NB4 (cell line): ENCODE measurements around the gene PIK3CA.
"Not testable (repeated sequence)": the region's sequence is repeated elsewhere in the genome, so short reads cannot be mapped to it uniquely, and the experiment has no call there.

Experiments used
- POLR2A ChIP-seq: IDR thresholded peaks from 2 replicates; pipeline ENCODE4 v1.6.1; 2011; ENCODE audit warnings: mild to moderate bottlenecking; ENCODE audit not compliant: insufficient read length; ENCODE audit errors: extremely low read depth
- TF ChIP-seq, protein P1 (sequence below): IDR thresholded peaks from one replicate; pipeline ENCODE4 v1.5.1; 2012; ENCODE audit warnings: low read depth, low read length

DNA sequence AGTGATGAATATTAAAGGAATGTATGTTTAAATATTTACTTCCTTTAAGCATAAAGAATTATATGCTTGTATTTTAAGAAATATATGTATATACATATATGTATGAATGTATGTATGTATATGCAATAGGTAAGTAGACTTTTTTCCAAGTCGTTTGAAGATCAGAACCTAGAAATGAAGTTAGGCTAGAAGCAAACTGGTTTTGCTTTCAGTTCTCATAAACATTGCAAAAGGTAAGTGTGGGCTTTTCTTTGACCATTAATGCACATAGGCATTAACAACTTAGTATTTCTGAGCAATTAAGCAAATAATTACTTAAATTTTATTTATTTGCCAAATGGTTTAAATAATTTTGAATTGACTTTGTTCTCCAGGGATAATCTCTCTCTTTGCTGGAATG is 92.1 kb downstream of the PIK3CA start:
- TF ChIP-seq, protein P1, sequence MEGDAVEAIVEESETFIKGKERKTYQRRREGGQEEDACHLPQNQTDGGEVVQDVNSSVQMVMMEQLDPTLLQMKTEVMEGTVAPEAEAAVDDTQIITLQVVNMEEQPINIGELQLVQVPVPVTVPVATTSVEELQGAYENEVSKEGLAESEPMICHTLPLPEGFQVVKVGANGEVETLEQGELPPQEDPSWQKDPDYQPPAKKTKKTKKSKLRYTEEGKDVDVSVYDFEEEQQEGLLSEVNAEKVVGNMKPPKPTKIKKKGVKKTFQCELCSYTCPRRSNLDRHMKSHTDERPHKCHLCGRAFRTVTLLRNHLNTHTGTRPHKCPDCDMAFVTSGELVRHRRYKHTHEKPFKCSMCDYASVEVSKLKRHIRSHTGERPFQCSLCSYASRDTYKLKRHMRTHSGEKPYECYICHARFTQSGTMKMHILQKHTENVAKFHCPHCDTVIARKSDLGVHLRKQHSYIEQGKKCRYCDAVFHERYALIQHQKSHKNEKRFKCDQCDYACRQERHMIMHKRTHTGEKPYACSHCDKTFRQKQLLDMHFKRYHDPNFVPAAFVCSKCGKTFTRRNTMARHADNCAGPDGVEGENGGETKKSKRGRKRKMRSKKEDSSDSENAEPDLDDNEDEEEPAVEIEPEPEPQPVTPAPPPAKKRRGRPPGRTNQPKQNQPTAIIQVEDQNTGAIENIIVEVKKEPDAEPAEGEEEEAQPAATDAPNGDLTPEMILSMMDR, result not testable (repeated sequence)
- not testable (repeated sequence) for TF ChIP-seq POLR2A
